Stimulated activated CD8-positive, alpha-beta memory T cell treated with anti-CD3 and anti-CD28 coated beads, Interleukin-12 subunit alpha, Interleukin-12 subunit beta, amount 100 ng/mL, for 24 hours (primary cell): ENCODE data around the gene PARD3B.
"Not testable (repeated sequence)": the region's sequence is repeated elsewhere in the genome, so short reads cannot be mapped to it uniquely, and the experiment has no call there.

Source experiments
- DNase-seq: peaks from one replicate; pipeline ENCODE4 v3.0.0-alpha.2; 2020; ENCODE audit errors: extremely low read depth

The PARD3B gene

GRCh38 chr2:205463466-205464025 is 918.3 kb downstream of the PARD3B start:
- DNase-seq, result no peak

DNA sequence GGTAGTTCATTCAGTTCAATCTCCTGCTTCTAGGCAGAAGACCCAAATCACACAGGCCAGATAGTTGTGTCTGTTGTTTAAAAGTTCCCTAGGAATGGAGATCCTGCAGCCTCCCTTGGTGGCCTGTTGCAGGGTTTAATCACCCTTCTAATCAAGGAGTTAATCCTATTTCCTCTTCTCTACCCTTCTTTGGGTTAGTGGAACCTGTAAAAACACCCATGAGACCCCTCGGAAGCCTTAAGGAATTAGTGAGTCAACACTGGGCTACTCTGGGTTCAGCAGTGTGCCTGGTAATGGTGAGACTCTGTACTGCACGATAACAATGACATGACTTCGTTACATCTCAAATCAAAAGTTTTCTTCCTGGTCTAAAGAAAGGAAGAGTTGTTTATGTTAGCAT is 919.4 kb downstream of the PARD3B start:
- DNase-seq, result no peak

GRCh38 chr2:205465791-205466190 is 920.5 kb downstream of the PARD3B start:
- DNase-seq, result no peak

- no peak for DNase-seq
Observed at GRCh38 chr2:205471776-205472175, 926.5 kb downstream of the PARD3B start.

- DNase-seq, result no peak
Observed at GRCh38 chr2:205473791-205474190, 928.5 kb downstream of the PARD3B start.

DNA sequence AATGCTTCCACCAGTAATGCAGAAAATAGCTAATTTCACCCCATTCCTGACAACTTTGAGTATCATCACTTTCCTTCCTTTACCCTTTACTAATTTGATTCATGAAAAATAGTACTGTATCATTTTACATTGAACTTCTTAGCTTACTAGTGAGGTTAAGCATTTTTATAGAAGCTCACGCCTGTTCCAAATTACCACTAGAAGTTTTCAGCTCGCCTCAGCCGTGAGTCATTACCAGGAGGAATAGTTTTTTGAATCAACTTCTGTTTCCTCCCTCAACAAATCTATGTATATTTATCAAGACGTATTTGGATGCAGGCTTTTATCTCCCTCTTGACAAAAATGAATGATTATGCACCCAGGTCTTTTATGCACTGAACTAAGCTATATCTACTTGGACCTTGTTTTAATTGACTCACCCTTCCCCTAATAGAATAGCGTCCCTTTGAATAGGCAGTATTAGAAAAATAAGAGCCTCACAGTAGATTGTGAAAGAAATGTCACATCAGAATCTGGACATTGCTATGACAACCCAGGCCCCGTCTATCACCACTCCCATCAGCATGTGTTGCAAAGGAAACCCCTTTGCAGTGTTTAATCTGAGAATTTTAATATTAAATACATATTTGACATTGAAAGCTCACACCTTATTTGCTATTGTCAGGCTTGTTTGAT is 929.6 kb downstream of the PARD3B start:
- DNase-seq, result no peak

GRCh38 chr2:205475416-205475768 is 930.1 kb downstream of the PARD3B start:
- DNase-seq, result no peak

GRCh38 chr2:205477016-205477705 is 931.9 kb downstream of the PARD3B start:
- DNase-seq, result no peak

DNA sequence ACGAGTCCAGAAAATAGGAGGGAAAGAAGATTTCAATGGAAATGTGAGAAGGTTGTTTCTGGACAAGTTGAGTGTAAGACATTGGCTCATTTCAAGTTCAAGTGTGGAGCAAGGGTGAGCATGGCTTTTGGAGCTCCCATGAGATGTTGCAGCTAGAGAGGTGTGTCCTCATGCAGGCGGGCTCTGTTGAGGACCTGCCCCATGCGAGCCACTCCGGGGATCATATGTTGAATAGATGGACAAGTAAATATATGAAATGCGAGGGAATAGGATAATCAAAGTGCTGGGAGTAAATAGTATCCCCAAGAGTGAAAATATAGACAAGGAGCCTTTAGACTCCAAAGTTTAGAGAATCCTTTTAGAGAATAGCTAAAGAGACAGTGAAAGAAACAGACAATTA is 936.6 kb downstream of the PARD3B start:
- no peak for DNase-seq

DNA sequence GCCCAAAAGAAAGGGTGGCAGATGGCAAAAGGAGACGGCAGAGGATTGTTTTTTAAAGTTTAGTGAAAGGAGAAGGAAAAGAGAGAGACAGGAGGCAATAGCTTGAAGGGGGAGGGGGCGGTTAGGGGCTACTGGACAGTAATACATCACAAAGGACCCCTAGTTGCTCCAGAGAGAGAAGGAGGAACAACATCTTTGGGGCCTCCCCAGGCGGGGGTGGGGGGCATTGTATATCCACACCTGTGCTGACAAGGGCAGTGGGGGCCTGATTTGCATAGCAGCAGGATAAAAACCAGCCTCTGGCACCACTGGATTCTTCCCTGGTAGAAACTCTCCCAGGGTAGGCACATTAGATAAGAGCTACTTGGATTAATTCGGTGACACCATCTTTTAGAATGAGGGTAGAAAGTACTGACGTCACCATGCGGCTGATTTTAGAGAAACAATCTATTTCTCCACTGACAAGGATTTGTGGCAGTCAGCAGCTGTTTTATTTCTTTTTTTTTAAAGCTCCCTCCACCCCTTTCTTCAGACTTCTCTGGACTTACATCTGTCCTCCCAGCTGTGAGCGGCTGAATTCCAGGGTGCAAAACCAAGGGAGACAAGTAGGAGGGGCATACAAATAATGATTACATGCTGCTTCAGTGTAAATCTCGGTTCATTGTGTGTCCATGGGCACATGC is 937.3 kb downstream of the PARD3B start:
- DNase-seq, result no peak

GRCh38 chr2:205483095-205483494 is 937.8 kb downstream of the PARD3B start:
- DNase-seq, result no peak

DNA sequence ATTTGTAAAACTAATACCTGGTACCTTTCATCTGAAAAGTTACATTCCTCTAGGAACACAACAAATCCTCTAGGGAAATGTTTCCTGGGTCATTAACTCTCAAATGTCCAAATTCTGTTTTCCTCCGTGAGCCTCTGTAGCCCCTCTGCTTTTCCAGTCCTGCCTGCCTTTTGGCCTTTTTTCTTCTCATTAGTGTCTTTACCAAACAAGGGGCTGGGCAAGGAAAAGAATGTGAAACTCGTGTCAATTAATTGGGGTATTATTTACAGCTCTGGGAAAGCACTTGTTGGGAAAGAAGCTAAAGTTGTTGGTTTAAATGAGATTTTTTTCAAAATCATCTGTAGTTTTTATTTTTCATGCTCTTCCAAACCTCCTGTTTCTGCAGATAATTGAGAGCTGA is 938.9 kb downstream of the PARD3B start:
- no peak for DNase-seq

DNA sequence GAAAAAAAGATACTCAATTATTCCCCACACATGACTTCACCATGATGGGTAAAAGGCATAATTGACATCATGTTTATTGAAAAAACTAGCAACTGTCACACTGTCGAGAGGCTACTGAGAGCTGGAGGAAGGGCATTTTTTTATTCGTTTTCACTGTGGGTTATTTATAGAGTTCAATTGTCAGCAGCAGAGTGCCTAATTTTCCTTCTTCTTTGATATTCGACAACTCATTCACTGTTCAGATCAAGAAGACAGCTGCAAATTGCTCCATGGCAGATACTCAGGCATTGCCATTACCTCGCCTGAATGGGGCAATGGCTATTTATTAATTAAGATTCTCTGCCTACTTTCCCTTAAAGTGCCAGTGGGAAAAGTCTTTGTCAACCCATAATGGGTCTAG is 939.5 kb downstream of the PARD3B start:
- no peak for DNase-seq

- DNase-seq, result not testable (repeated sequence)
Observed at GRCh38 chr2:205493528-205493927, 948.3 kb downstream of the PARD3B start.

- no peak for DNase-seq
Observed at GRCh38 chr2:205494537-205495235, 949.4 kb downstream of the PARD3B start.

DNA sequence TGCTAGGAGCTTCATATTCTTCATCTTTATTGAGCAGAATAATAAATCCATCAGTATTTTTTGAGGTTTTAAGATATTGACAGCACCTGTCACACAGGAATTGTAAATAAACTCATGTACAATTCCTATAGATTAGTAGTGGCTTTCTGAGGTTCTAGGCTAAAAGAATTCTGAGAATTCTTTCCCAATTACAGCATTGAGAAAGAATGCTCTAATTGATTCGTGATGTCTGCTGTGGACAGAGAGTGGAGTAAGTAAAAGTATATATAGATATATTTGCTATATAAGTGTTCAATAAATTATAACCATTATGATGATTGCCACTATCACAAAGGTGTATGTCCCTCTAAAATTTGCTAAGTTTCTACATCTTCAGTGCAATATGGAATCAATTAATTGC is 950.5 kb downstream of the PARD3B start:
- DNase-seq, result no peak

DNA sequence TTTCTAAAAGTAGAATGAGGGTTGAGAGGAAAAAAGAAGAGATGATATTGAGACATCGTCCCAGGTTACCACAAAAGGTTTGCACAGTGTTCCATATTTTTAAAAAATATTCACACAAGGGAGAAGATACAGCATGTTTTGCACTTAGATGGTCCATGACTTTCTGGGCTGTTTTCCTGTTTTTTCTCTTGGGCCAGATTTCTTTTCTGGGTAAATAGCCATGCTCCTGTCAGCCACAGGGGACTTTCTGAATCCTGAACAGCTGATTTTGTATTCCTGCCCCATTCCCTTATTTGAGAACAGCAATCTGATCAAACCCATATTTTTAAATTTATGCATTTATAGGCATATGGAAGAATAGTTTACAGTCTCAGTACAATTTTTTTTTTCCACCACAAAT is 951.1 kb downstream of the PARD3B start:
- no peak for DNase-seq

DNA sequence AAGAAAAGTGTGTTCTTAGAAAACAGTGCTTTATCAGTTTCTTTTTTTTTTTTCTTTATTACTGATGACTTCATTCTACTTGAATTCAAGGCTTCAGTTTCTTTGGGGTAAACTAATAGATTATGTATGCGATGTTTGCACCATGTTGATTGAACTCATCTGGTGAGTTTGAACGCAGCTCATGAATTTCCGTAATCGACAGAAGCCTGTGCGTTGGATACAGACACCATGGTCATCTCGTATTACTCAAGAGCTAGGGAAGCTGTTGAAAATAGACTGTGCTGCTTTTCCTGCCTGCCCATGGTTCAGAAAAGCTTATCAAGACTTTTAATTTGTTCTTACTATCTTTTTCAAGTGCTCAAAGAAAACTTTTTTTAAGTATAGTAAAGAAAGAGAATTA is 951.5 kb downstream of the PARD3B start:
- DNase-seq, result no peak

- DNase-seq, result no peak
Observed at GRCh38 chr2:205499006-205499405, 953.7 kb downstream of the PARD3B start.

DNA sequence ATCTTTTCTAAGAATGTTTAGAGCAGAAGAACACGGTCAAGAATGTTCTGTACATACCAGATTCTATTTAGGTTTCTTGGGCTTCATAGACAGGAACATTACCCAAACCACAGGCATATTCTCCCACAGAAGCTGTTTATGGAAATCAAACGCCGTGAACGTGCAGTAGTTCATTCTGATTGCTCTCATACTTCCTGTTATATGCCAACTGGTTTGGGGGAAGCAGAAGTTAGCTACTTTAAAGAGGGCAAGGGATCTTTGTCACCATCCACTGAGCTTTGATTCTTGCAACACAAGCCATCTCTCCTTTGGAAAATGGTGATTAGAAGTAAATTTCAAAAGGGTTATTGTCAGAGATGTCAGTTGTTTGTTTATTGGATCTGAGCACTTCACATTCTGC is 954.8 kb downstream of the PARD3B start:
- no peak for DNase-seq

DNA sequence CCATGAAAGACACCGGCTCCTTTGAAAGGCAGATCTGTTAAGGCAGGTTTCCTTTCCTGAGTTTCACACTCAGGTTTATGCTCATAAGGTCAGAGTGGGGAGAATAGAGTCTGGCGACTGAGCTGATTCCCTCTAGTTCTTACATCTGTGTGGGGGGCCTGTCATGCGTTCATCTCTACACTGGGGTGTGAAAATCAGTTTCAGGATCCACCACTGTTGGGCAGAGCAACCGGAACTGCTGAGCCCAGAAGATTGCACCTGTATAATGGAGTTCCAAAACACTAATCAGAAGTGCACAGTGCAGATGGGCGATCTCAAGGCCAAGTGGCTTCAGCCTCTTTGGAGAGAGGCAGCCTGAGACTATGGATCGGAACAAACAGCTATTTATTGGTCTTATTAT is 955.7 kb downstream of the PARD3B start:
- DNase-seq, result no peak

DNA sequence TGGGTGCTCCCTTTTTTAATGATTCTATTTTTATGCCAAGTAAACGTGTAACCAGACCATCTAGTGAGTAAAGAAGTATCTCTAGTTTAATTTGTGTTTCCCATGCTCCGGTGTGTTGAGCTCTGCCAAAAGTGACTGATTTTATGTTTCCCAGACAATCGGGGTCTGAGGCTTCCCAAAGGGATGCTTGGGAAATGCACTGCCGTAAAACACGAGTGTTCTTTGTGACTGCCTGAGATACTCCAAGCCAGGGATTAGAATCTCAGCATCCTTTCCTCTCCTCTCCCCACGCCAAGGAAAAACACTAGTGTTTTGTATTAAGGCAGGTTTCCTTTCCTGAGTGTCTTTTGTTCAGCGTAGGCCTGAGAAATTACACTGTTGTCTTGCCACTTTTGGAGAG is 956.6 kb downstream of the PARD3B start:
- DNase-seq, result no peak
